GM12878 (cell line): Measurements from ENCODE around the gene BCOR. TPM values are rescaled to one million over a fixed set of nuclear protein-coding genes. Genes with fewer than 3 reads are reported as not detected.

ENCODE experiments used
- ATAC-seq: fragments of 200-7000 bp; cut with Tn5 transposase; 3 replicates; pipeline ENCODE4 v1.9.1; 2020; ENCODE audit warnings: mild to moderate bottlenecking, moderate library complexity
- BruUV-seq: library from RNA; stranded (reverse); fragments of 400-500 nt; replicated peaks from 2 replicates; lab custom pipeline; 2021; lab: Mats Ljungman, UMichigan
- CTCF ChIA-PET: fragments of 300-600 bp; sonication (Branson Sonifier 250); formaldehyde crosslinking; extraction: SDS; loops from one replicate; lab custom pipeline; 2021; ENCODE audit warnings: inconsistent platforms; lab: Yijun Ruan, JAX
- POLR2A ChIA-PET: fragments of 350-600 bp; formaldehyde crosslinking; extraction: SDS; loops from one replicate; lab custom pipeline; 2021; ENCODE audit warnings: inconsistent platforms; lab: Charles Lee
- RAD21 ChIA-PET: fragments of 300-600 bp; sonication (Branson Sonifier 250); formaldehyde crosslinking; loops from one replicate; lab custom pipeline; 2023; ENCODE audit warnings: antibody characterized with exemption; ENCODE audit not compliant: unreplicated experiment; lab: Charles Lee
- SMC1A ChIA-PET: fragments of 300-600 bp; sonication (Branson Sonifier 250); formaldehyde crosslinking; loops from one replicate; lab custom pipeline; 2023; ENCODE audit not compliant: unreplicated experiment, uncharacterized antibody; lab: Charles Lee
- DNase-seq: peaks from one replicate; pipeline ENCODE4 v3.0.0-alpha.2; 2011; ENCODE audit warnings: low read depth, low spot score
- FAIRE-seq: peaks from 3 replicates; lab custom pipeline; 2011; peaks lifted over from hg19 to GRCh38; lab: Jason Lieb, UNC
- H2AFZ ChIP-seq: 2 replicates; pipeline ENCODE4 v1.6.0; 2011; ENCODE audit warnings: low read depth, low read length, control low read depth; ENCODE audit not compliant: control insufficient read depth
- H3K27ac ChIP-seq: 2 replicates; pipeline ENCODE4 v1.5.1; 2011; ENCODE audit warnings: control low read depth; ENCODE audit not compliant: control insufficient read depth, insufficient read depth
- H3K27me3 ChIP-seq, 2 experiments: replicated peaks in 1 of 2; 2 replicates each; pipeline versions ENCODE4 v1.6.0 to v1.6.1; 2011; ENCODE audit warnings: low read length in 1 of 2; ENCODE audit not compliant: control insufficient read depth in 2 of 2, insufficient read depth in 2 of 2
- H3K36me3 ChIP-seq, 2 experiments: 2 replicates each; pipeline ENCODE4 v1.5.1; 2011; ENCODE audit warnings: low read length in 1 of 2; ENCODE audit not compliant: control insufficient read depth in 2 of 2, insufficient read depth in 2 of 2
- H3K4me1 ChIP-seq: 2 replicates; pipeline ENCODE4 v1.6.1; 2011; ENCODE audit warnings: mild to moderate bottlenecking, low read length, moderate library complexity, mixed read lengths; ENCODE audit not compliant: control insufficient read depth, insufficient read depth
- H3K4me2 ChIP-seq: 2 replicates; pipeline ENCODE4 v1.6.0; 2011; ENCODE audit warnings: control low read depth; ENCODE audit not compliant: control insufficient read depth, insufficient read depth
- H3K4me3 ChIP-seq: fragments of 200-600 bp; sonication (generic); 2 replicates; pipeline ENCODE4 v1.5.1; 2016
- H3K79me2 ChIP-seq: 2 replicates; pipeline ENCODE4 v1.6.0; 2011; ENCODE audit warnings: low read length; ENCODE audit not compliant: control insufficient read depth, insufficient read depth
- H3K9ac ChIP-seq: 2 replicates; pipeline ENCODE4 v1.8.0; 2011; ENCODE audit warnings: low read length, control low read depth, mixed read lengths; ENCODE audit not compliant: control insufficient read depth, insufficient read depth
- H3K9me3 ChIP-seq: replicated peaks from 3 replicates; pipeline ENCODE4 v1.5.1; 2011; ENCODE audit warnings: mild to moderate bottlenecking, low read length; ENCODE audit not compliant: control insufficient read depth, insufficient read depth
- H4K20me1 ChIP-seq: 2 replicates; pipeline ENCODE4 v1.6.0; 2011; ENCODE audit not compliant: control insufficient read depth, insufficient read depth
- DPF2 ChIP-seq: fragments of 450-650 bp; IDR thresholded peaks from 2 replicates; pipeline ENCODE4 v1.6.1; 2017; ENCODE audit warnings: mild to moderate bottlenecking
- SIN3A ChIP-seq: IDR thresholded peaks from 2 replicates; pipeline ENCODE4 v1.6.1; 2012; ENCODE audit warnings: low read depth, low read length, improper control_type of control experiment
- TAF1 ChIP-seq: IDR thresholded peaks from 2 replicates; pipeline ENCODE4 v1.6.1; 2011; ENCODE audit warnings: mild to moderate bottlenecking, low read depth, low read length, borderline replicate concordance
- WGBS: methylation state at CpG from one replicate; pipeline ENCODE4 v1.1.6; 2016; ENCODE audit warnings: low lambda C conversion rate; ENCODE audit not compliant: insufficient replicate concordance, insufficient coverage; ENCODE audit errors: missing lambda C conversion rate; 5-methylcytosine and 5-hydroxymethylcytosine counted together
- in situ Hi-C: fragments of 300-500 bp; cut with MboI; formaldehyde crosslinking; loops from 9 replicates; pipeline ENCODE4 v1.14.3; 2018; ENCODE audit warnings: mixed read lengths
- intact Hi-C: fragments of 100-400 bp; cut with micrococcal nuclease; formaldehyde crosslinking; loops from one replicate; pipeline ENCODE4 v1.14.2; 2022; ENCODE audit not compliant: unreplicated experiment
- polyA plus RNA-seq, 11 experiments: library from polyadenylated mRNA; depleted of rRNA in 4 of 11; unstranded in 6 of 11; stranded (reverse) in 5 of 11; fragments of >200 nt; fragmentation: Nextera tagmentation in 4 of 11; fragmentation: Illumina TruSeq in 1 of 11; extraction: Ambion mirVana in 4 of 11; extraction: Trizol in 1 of 11; gene quantifications; 1 replicate in 1 of 11; 2 replicates in 10 of 11; pipeline versions ENCODE4 v1.2.1 to v1.2.3, GENCODE V29; 2011 to 2016; ENCODE audit warnings: inconsistent platforms in 2 of 11, missing spikeins in 2 of 11, low read depth in 1 of 11
- total RNA-seq, 4 experiments: library from RNA; depleted of rRNA in 3 of 4; stranded (reverse); fragments of >200 nt in 3 of 4; fragmentation: Illumina TruSeq in 1 of 4; extraction: Trizol in 1 of 4; gene quantifications; 2 replicates each; pipeline versions ENCODE4 v1.2.1 to v1.2.3, GENCODE V29; 2013 to 2021
- TF ChIP-seq, protein P1 (sequence below): fragments of 450-650 bp; formaldehyde crosslinking; IDR thresholded peaks from 2 replicates; pipeline ENCODE4 v1.4.0; 2020; ENCODE audit warnings: mild to moderate bottlenecking, moderate library complexity
- TF ChIP-seq, protein P2 (sequence below): fragments of 150-350 bp; IDR thresholded peaks from 2 replicates; pipeline ENCODE4 v1.6.1; 2016; ENCODE audit warnings: low read depth, low read length

The BCOR gene
- total and polyA plus RNA-seq, 10 of the 15 experiments (the other 5 are each of a cell fraction or from before 2014, with no cell fraction given), result 5.1 to 16.4 (median 10.1) TPM

DNA sequence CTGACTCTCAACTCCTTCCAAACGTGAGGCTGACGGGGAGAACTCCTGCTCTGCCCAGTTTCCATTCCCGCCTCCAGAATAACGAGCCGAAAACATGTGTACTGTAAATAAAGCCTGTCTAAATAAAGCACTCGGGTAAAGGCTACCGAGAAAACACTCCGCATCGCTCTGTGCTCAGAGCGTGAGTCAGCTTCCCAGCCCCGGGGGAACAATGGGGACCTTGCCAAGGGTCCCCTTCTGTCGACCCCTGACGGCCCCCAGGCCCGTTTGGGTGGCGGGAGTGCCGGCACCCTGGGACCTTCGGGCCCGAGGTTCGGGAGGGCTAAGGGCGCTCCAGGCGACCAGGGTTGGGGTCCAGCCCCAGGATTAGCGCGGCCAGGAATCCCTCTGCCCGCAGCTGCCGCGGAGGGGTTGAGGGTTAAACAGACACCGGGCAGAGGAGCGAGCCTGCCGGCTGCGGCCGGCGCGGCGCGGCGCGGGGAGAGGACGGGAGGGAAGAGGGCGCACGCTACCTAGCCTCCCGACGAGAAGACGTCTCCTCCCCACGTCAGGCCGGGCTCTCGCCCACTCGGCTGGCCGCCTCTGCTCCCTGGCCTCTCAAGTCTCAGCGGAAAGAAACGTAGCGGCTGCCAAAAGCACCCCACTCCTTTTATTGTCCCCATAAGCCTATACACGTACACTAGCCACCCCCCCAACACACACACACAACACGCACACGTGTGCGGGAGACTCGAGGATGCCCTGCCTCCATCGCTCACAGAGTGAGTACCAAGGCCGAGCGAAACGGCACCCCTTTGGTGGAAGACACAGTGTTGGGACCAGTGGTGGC lies 85.5 kb downstream of the BCOR start:
- SMC1A ChIA-PET, result no interaction called here
- H3K4me2 ChIP-seq, result peak overlapping the region; percentile 66
- in situ Hi-C loops, result no loop called here
- H3K79me2 ChIP-seq, result no peaks in the 10 kb centered on the region
- peaks cover 5% of the 10 kb centered on the region; the same call in 1 of the 2 replicates for H3K4me1 ChIP-seq
- H3K9me3 ChIP-seq, result peaks cover 11% of the 10 kb centered on the region
- peaks cover 0 to 3% of the 10 kb centered on the region in 2 experiments; a peak in 2 of 4 replicates for H3K27me3 ChIP-seq
- POLR2A ChIA-PET, result interaction anchor here (0.9 kb wide), 1 partner anchor 86 kb away, joined by 4 read pairs; no protein-coding TSS in a partner anchor
- FAIRE-seq (no peak), DNase-seq (no peak), ATAC-seq (peak; percentile 13)
- WGBS, result 33% methylated on average over 49 of the region's 60 CpGs
- CTCF ChIA-PET, result no interaction called here
- no peaks in the 10 kb centered on the region for H4K20me1 ChIP-seq
- no peak overlapping the region; the same call in 1 of the 2 replicates for H3K9ac ChIP-seq
- H3K27ac ChIP-seq, result no peak overlapping the region
- no peaks in the 10 kb centered on the region for H3K36me3 ChIP-seq
- intact Hi-C loops, result loop anchor here (5.0 to 10.0 kb wide), 3 partner anchors 85 to 197 kb away; partner anchors contain the start of gene BCOR
- H2AFZ ChIP-seq, result peak overlapping the region; percentile 39; the same call in 1 of the 2 replicates
- no peak overlapping the region for H3K4me3 ChIP-seq
- TF ChIP-seq DPF2, result no peak
- no peak for TF ChIP-seq SIN3A
- no peak for TF ChIP-seq TAF1
- BruUV-seq, result no TSS peak
- RAD21 ChIA-PET, result interaction anchor here (1.7 to 1.8 kb wide), 2 partner anchors 84 to 159 kb away, joined by 3 to 5 read pairs; no protein-coding TSS in a partner anchor

DNA sequence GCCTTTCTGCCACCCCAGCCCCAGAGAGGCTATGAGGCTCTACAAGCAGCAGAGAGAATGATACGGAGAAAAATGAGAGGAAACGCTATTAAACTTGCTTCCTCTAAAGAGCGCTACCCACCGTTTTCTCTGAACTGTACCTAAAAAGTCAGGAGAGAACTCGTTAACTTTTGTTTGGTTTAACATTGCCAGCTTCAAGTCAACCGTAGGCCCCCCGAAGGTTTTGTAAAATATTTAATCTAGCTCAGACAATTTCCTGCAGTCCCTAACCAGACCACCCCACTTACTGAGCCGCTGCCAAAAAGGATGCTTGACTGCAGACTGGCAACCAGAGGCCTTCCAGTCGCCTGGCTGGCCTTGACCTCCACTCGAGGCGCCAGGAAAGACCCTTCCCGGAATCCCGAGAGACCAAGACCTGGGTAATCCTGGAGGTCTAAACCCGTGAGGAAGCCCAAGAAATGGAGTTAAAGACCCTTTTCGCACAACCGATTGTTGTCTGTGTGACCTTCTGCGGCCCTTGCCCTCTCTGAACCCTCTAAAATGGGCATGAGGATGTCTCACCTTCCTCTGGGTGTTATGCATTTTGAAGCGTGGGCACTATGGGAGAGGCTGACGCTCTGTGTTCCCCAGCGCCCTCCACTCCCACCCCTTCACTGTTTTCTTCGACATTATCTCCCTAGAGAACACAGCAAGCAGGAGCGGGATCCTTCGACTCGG lies 86.3 kb downstream of the BCOR start:
- no peak for FAIRE-seq
- no TSS peak for BruUV-seq
- Histone ChIP-seq H2AFZ (no peak overlapping the region), H3K9ac (no peak overlapping the region), H3K27ac (no peak overlapping the region), H3K27me3 (peaks cover 0 to 3% of the 10 kb centered on the region in 2 experiments; a peak in 2 of 4 replicates), H3K79me2 (no peaks in the 10 kb centered on the region), H3K36me3 (no peaks in the 10 kb centered on the region), H4K20me1 (no peaks in the 10 kb centered on the region), H3K4me1 (peaks cover 5% of the 10 kb centered on the region; the same call in 1 of the 2 replicates), H3K4me2 (no peak overlapping the region), H3K4me3 (no peak overlapping the region), H3K9me3 (peaks cover 7% of the 10 kb centered on the region)
- POLR2A ChIA-PET, result no interaction called here
- WGBS, result 53% methylated on average over 24 of the region's 24 CpGs
- intact Hi-C loops, result loop anchor here (5.0 to 10.0 kb wide), 3 partner anchors 86 to 197 kb away; partner anchors contain the start of gene BCOR
- in situ Hi-C loops, result no loop called here
- ATAC-seq, result no peak
- DNase-seq, result no peak
- CTCF ChIA-PET, result interaction anchor here (1.2 kb wide), 1 partner anchor 457 kb away, joined by 3 read pairs; no protein-coding TSS in a partner anchor
- SMC1A ChIA-PET, result interaction anchor here (1.0 kb wide), 1 partner anchor 185 kb away, joined by 3 read pairs; no protein-coding TSS in a partner anchor
- RAD21 ChIA-PET, result interaction anchor here (1.7 kb wide), 1 partner anchor 158 kb away, joined by 3 read pairs; no protein-coding TSS in a partner anchor
- TF ChIP-seq, protein P1, sequence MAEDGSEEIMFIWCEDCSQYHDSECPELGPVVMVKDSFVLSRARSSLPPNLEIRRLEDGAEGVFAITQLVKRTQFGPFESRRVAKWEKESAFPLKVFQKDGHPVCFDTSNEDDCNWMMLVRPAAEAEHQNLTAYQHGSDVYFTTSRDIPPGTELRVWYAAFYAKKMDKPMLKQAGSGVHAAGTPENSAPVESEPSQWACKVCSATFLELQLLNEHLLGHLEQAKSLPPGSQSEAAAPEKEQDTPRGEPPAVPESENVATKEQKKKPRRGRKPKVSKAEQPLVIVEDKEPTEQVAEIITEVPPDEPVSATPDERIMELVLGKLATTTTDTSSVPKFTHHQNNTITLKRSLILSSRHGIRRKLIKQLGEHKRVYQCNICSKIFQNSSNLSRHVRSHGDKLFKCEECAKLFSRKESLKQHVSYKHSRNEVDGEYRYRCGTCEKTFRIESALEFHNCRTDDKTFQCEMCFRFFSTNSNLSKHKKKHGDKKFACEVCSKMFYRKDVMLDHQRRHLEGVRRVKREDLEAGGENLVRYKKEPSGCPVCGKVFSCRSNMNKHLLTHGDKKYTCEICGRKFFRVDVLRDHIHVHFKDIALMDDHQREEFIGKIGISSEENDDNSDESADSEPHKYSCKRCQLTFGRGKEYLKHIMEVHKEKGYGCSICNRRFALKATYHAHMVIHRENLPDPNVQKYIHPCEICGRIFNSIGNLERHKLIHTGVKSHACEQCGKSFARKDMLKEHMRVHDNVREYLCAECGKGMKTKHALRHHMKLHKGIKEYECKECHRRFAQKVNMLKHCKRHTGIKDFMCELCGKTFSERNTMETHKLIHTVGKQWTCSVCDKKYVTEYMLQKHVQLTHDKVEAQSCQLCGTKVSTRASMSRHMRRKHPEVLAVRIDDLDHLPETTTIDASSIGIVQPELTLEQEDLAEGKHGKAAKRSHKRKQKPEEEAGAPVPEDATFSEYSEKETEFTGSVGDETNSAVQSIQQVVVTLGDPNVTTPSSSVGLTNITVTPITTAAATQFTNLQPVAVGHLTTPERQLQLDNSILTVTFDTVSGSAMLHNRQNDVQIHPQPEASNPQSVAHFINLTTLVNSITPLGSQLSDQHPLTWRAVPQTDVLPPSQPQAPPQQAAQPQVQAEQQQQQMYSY, result no peak
- TF ChIP-seq TAF1, result no peak
- TF ChIP-seq, protein P2, sequence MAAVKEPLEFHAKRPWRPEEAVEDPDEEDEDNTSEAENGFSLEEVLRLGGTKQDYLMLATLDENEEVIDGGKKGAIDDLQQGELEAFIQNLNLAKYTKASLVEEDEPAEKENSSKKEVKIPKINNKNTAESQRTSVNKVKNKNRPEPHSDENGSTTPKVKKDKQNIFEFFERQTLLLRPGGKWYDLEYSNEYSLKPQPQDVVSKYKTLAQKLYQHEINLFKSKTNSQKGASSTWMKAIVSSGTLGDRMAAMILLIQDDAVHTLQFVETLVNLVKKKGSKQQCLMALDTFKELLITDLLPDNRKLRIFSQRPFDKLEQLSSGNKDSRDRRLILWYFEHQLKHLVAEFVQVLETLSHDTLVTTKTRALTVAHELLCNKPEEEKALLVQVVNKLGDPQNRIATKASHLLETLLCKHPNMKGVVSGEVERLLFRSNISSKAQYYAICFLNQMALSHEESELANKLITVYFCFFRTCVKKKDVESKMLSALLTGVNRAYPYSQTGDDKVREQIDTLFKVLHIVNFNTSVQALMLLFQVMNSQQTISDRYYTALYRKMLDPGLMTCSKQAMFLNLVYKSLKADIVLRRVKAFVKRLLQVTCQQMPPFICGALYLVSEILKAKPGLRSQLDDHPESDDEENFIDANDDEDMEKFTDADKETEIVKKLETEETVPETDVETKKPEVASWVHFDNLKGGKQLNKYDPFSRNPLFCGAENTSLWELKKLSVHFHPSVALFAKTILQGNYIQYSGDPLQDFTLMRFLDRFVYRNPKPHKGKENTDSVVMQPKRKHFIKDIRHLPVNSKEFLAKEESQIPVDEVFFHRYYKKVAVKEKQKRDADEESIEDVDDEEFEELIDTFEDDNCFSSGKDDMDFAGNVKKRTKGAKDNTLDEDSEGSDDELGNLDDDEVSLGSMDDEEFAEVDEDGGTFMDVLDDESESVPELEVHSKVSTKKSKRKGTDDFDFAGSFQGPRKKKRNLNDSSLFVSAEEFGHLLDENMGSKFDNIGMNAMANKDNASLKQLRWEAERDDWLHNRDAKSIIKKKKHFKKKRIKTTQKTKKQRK, result no peak
